ENCODE data around the gene G2E3.

G2E3 gene

GRCh38 chr14:30580616-30581282 lies 21.8 kb downstream of the G2E3 start (continued):
- TF ChIP-seq ZNF70 (CRISPR knock-in tag; IDR thresholded peaks at IDR 0.05) (no peak), ISL1 (CRISPR knock-in tag; IDR thresholded peaks at IDR 0.05) (no peak), OSR1 (CRISPR knock-in tag; IDR thresholded peaks at IDR 0.05) (no peak), ESRRG (CRISPR knock-in tag; IDR thresholded peaks at IDR 0.05) (no peak)

- TF ChIP-seq CREB5 (CRISPR knock-in tag; IDR thresholded peaks at IDR 0.05; ENCODE audit: low read depth) (no peak), BACH2 (CRISPR knock-in tag; IDR thresholded peaks at IDR 0.05; ENCODE audit: borderline replicate concordance) (no peak), TOX (CRISPR knock-in tag; IDR thresholded peaks at IDR 0.05; ENCODE audit: borderline replicate concordance) (no peak), CSDC2 (CRISPR knock-in tag; IDR thresholded peaks at IDR 0.05) (no peak), GLIS3 (CRISPR knock-in tag; IDR thresholded peaks at IDR 0.05) (no peak), ZFP3 (CRISPR knock-in tag; IDR thresholded peaks at IDR 0.05) (no peak)
- ATAC-seq = no peak
Observed at GRCh38 chr14:30581283-30581625, 22.3 kb downstream of the G2E3 start.

DNA sequence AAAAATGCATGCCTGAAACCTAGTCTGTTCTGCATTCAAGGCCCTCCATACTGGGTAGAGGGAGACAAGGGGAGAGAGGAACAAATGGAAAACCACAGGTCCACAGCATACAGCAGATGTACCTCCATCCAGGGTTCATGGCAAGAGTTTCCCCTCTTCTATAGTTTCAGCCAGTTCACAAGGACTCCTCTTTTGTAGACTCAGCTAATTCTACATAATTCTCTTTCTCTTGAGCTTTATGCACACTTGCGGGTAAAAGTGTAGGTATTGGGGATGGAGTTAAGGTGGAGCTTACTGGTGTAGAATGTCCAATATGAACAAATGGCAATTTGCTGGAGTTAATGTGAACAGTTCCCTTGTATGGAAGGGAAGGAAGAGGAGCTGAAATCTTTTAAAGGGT lies 23.4 kb downstream of the G2E3 start:
- no peak for ATAC-seq
- TF ChIP-seq ESRRG (CRISPR knock-in tag; IDR thresholded peaks at IDR 0.05) (no peak), PPARA (CRISPR knock-in tag; IDR thresholded peaks at IDR 0.05; ENCODE audit: borderline replicate concordance) (no peak), TCF4 (CRISPR knock-in tag; IDR thresholded peaks at IDR 0.05; ENCODE audit: borderline replicate concordance) (no peak), ARNTL (CRISPR knock-in tag; IDR thresholded peaks at IDR 0.05; ENCODE audit: borderline replicate concordance, low read depth) (no peak), BACH2 (CRISPR knock-in tag; IDR thresholded peaks at IDR 0.05; ENCODE audit: borderline replicate concordance) (no peak), ZNF70 (CRISPR knock-in tag; IDR thresholded peaks at IDR 0.05) (no peak), ZNF565 (CRISPR knock-in tag; conservative IDR thresholded peaks at IDR 0.05; ENCODE audit: low read depth) (no peak), ISL1 (CRISPR knock-in tag; IDR thresholded peaks at IDR 0.05) (no peak), CSRNP3 (CRISPR knock-in tag; IDR thresholded peaks at IDR 0.05) (no peak)
- TF ChIP-seq, protein P1, sequence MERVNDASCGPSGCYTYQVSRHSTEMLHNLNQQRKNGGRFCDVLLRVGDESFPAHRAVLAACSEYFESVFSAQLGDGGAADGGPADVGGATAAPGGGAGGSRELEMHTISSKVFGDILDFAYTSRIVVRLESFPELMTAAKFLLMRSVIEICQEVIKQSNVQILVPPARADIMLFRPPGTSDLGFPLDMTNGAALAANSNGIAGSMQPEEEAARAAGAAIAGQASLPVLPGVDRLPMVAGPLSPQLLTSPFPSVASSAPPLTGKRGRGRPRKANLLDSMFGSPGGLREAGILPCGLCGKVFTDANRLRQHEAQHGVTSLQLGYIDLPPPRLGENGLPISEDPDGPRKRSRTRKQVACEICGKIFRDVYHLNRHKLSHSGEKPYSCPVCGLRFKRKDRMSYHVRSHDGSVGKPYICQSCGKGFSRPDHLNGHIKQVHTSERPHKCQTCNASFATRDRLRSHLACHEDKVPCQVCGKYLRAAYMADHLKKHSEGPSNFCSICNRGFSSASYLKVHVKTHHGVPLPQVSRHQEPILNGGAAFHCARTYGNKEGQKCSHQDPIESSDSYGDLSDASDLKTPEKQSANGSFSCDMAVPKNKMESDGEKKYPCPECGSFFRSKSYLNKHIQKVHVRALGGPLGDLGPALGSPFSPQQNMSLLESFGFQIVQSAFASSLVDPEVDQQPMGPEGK (CRISPR knock-in tag; IDR thresholded peaks at IDR 0.05; ENCODE audit: borderline replicate concordance) = no peak

DNA sequence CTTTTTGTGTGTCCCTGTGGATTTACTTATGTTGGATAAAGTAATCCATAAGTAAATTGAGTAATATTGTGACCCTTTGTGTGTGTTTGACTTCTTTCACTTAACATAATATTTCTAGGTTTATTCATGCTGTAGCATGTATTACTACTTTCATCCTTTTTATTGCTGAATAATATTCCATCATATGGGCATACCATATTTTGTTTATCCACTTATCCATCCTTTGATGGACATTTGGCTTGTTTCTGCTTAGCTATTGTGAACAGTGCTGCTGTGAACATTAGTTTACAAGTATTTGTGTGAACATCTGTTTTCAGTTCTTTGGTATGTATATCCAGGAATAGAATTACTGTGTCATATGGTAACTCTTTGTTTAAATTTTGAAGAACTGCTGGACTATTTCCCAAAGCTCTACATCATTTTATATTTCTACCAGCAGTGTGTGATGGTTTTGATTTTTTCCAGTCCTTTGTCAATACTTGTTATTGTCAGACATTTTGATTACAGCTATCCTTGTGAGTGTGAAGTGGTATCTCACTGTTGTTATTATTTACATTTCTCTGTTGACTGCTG lies 25.2 kb downstream of the G2E3 start:
- ATAC-seq = no peak
- TF ChIP-seq TOX (CRISPR knock-in tag; IDR thresholded peaks at IDR 0.05; ENCODE audit: borderline replicate concordance) (no peak), ZNF8 (CRISPR knock-in tag; IDR thresholded peaks at IDR 0.05) (peak; percentile 94)

GRCh38 chr14:30585204-30585603 lies 26.2 kb downstream of the G2E3 start:
- no peak for ATAC-seq
- TF ChIP-seq CSDC2 (CRISPR knock-in tag; IDR thresholded peaks at IDR 0.05) (no peak), PPARA (CRISPR knock-in tag; IDR thresholded peaks at IDR 0.05; ENCODE audit: borderline replicate concordance) (no peak), OSR1 (CRISPR knock-in tag; IDR thresholded peaks at IDR 0.05) (no peak), ESRRG (CRISPR knock-in tag; IDR thresholded peaks at IDR 0.05) (no peak), TCF4 (CRISPR knock-in tag; IDR thresholded peaks at IDR 0.05; ENCODE audit: borderline replicate concordance) (no peak), ISL1 (CRISPR knock-in tag; IDR thresholded peaks at IDR 0.05) (no peak), ZNF70 (CRISPR knock-in tag; IDR thresholded peaks at IDR 0.05) (no peak), ZFP3 (CRISPR knock-in tag; IDR thresholded peaks at IDR 0.05) (no peak), TOX (CRISPR knock-in tag; IDR thresholded peaks at IDR 0.05; ENCODE audit: borderline replicate concordance) (no peak), ZNF565 (CRISPR knock-in tag; conservative IDR thresholded peaks at IDR 0.05; ENCODE audit: low read depth) (no peak), CREB5 (CRISPR knock-in tag; IDR thresholded peaks at IDR 0.05; ENCODE audit: low read depth) (no peak), ARNTL (CRISPR knock-in tag; IDR thresholded peaks at IDR 0.05; ENCODE audit: borderline replicate concordance, low read depth) (no peak), BACH2 (CRISPR knock-in tag; IDR thresholded peaks at IDR 0.05; ENCODE audit: borderline replicate concordance) (no peak)
